Amygdala (tissue), 56 donors: ENCODE results near the gene HMCN1.

ENCODE experiments used
- DNase-seq, 56 donors: peaks; one replicate each; lab custom pipeline; 2025; lab: John Stamatoyannopoulos, UW

The HMCN1 gene

DNA sequence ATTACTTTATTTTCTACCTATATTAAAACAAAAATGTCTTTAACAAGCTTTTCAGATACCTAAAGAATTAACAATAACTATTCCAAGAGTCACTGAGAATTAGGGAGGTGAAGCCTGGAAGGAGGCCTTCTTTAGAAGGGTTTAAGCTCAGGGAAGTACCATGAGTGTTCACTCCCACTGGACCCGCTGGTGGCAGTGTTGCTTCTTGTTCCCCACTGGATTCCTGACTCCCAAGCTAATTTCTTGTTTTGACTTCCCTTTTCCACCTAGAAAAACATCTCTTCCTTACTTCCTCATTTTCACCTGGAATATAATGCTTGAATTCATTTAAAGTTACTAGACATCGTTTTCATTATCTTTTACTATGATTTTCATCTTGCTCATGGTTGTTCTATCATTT lies 264.2 kb downstream of the HMCN1 start:
- no peak for DNase-seq

DNA sequence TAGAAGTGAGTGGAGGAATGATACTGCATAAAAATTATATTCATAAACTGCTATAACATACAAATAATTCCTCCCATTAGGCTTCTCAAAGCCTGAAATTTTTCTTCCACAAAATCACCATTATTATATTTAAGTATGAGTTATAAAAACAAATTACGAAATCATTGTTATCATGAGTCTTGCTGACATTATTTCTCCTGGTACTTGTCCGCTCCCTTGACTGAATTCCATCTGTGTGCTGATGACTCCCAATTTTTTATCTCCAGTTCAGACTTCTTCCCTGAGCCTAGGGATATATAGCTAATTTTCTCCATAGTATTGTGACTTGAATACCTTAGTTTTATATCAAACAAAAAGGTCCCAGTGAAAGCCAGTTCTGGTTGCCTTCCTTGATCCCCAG lies 268.2 kb downstream of the HMCN1 start:
- DNase-seq = no peak

DNA sequence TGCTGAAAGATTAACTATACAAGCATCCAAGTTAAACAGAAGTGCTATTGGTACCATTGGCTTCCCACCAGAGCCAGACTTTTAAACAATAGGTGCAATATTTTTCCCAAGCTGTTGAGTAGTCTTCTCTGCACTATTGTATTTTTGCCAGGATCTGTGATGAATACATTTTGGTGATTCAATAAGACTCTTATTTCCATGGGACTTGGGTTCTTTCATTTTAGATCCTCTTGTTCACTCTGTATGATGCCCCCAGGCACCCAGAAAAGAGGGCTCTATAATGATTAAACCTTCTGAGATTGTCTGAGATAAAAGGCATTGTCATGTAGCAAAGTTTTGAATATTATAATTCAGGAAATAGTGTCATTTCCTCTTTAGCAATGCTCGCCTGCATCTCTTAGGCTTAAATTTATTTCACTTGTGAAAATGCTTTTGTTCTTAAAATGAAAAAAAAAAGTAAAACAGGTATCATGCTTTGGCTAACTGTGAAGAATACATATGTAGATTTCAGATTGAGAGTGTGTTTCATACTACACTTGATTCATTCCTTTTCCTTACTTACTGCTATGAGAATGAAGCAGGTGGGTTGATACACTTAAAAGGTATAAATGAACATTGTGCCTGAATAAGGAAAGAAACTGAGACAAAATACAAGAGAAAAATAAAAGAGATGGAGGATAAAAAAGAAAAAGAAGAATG lies 275.0 kb downstream of the HMCN1 start:
- no peak for DNase-seq

DNA sequence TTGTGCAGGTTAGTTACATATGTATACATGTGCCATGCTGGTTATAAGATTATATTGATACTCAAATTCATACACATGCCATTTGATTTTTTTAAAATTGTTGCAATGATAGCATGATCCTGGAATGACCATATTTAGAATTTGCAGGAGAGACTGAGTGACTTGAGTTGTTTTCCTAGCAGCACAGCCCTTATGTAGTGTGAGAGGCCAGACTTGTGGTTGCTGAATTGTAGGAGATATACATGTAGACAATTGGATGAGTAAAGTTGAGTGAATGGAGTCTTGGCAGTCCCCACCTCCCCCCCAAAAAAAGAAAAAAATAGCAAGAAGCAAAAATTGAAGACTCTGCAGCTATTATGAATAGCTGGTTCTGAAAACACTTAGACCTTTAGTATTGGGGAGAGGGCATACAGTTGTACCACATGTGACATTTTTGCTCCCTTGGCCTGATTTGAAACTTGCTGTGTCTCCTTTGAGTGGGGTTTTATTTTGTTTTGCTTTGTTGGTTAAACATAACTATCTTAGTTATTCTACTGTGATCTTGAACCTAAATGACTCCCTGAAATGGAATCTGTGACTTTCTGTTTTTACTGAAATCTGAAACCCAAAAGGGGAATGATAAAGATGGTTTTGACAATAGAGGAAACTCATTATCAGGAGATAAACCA lies 280.3 kb downstream of the HMCN1 start:
- no peak for DNase-seq

DNA sequence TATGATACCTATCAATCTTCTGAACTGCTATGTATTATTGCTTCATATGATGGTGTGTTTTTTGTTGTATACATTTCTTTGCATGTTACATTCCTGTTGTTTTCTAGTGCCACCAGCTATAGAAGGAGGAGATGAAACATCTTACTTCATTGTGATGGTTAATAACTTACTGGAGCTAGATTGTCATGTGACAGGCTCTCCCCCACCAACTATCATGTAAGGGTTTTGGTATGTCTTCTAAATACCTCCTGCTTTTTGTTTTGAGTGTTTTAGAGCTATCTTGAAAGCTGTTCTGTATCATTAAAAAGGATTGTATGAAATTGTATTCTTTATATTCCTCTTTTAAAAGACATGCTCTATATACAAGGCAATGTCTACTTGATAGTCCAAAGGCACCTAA lies 282.7 kb downstream of the HMCN1 start:
- DNase-seq = no peak

DNA sequence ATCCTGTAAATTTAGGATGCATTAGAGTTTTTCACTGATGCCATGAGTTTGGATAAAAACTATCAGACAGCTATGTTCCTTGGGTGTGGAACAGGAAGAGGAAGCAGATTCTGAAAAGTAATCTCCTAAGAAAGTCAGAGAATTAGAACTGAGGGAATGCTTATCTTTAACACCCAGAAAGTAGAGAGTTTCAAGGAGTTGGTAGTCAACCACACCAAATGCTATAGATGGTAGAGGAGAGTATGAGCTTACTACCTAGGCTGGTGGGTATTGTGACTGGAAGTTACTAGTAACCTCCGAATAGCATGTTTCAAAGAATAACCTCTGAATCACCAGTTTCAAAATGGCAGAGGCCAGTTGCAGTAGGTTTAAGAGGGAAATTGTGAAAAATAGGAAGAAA lies 288.0 kb downstream of the HMCN1 start:
- DNase-seq = no peak

DNA sequence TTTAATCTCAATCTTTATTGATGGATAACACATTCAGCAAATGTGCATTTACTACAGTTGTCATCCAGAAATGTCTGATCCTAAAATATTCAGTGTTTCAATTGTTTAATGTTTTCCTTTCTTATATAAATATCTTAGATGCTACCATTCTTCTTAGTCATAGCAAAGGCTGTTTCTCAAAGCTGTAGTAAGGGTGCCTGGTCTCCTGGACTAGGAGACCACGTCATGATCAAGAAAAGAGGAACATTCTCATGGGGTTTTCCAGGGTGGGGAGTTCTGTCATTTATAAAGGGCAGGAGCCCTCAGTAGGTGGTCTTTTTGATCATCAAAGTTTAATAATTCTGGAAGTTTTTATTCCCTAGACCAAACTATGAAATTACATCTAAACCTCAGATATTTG lies 292.8 kb downstream of the HMCN1 start:
- no peak for DNase-seq

DNA sequence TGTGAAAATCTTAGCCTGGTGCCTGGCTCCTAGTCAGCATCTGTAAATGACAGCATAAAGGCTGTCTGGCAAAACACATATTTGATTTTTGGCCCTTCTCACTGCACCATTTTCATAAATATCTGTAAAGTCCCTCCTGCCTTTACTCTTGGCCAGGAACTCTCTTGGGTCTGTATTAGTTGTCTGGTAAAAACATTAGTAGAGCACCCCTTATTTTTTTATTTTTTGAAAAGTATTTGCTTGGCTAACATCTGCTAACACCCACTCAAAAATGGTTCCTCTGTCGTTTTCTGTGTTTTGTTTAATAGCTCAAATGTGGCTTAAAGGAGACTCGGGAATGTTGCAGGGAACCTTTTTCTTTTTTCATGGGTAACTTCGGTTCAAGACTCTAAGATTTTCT lies 293.4 kb downstream of the HMCN1 start:
- DNase-seq = no peak

DNA sequence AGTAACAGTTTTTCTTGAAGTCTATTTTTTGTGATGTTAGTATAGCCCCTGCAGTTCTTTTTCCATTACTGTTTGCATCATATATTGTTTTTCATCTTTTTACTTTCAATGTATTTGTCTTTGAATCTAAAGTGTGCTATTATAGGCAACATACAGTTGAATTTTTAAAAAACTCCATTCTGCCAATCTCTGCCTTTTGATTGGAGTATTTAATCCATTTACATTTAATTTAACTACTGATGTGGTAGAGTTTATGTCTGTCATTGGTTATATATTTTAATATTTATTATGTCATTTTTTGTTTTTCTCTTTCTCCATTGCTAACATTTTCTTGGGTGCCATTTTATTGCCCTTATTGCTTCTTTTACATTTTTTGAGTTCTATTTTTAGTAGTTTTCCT lies 296.3 kb downstream of the HMCN1 start:
- DNase-seq = no peak

DNA sequence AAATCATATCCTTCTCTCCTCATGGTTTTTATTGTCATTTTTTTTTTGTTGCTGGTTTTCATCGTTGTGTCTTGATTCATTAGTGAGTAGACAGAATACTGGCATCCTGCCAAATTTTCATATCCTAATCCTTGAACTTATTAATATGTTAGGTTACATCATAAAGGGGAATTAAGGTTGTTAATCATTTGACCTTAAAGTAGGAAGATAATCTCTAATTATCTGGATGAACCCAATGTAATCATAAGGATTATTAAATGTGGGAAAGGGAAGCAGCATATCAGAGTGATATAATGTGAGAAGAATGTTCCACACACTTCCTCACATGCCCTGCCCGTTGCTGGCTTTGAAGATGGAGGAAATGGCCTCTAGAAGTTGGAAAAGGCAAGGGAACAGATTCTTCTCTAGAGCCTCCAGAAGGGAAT lies 299.7 kb downstream of the HMCN1 start:
- DNase-seq = no peak

DNA sequence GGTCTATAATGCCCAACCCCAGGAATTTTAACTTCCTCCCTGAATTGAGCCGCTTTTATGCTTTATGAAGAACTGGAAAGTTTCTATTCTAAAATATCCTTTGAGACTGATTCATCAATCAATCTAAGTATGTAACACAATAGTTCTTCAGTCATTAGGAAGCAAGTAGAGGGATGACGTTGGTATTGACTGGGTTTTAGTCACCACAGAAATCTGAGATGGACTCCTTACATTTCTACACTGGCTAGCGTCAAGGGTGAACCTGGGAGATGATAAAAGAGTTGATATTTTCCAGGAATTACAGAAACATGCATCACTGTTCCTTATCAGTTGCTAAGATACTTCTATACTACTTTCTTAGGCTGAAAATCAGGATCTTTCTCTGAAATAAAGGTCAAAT lies 308.0 kb downstream of the HMCN1 start:
- DNase-seq = no peak

DNA sequence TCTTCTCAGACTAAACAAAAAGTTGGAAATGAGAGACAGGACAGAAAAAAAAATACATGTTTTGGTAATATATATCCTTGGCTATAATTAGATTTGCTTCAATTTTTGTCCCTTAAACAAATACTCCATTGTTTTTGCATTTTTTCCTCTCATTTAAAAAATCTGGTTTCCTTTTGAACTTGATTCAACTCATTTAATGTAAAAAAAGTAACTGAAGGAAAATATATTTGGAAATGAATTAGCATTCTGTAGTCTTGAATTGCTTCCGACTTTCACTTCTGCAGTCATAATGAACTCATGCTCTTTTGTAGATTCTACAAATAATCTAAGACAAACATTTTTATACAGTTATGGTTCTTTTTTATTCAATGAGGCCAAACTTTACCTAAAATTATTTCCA lies 309.1 kb downstream of the HMCN1 start:
- no peak for DNase-seq

DNA sequence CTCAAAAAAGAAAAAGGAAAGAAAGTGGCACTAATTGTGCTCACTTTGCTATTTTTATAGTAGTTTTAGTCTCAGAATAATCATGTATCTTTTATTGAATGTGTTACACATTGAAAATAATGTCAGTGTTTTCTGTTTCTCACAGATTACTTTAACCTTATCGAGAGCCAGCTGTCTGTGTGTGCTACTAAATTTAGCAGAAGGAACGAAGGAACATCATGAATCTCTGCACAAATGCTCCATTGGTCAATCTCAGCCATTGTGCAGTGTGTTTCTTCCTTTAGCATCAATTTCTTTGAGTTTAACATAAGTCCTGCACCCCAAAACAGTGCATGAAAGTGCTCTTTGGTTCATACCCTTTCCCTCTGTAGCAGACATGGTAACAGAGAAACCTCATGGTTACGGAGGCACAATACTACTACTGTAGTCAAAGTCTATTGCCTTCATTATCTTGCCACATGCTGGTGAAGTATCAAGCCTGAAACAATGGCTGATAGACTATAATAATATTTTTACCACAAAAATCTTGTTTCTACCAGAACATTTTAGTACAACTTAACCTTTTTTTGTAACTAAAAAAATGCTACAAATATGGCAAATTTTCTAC lies 310.0 kb downstream of the HMCN1 start:
- no peak for DNase-seq

DNA sequence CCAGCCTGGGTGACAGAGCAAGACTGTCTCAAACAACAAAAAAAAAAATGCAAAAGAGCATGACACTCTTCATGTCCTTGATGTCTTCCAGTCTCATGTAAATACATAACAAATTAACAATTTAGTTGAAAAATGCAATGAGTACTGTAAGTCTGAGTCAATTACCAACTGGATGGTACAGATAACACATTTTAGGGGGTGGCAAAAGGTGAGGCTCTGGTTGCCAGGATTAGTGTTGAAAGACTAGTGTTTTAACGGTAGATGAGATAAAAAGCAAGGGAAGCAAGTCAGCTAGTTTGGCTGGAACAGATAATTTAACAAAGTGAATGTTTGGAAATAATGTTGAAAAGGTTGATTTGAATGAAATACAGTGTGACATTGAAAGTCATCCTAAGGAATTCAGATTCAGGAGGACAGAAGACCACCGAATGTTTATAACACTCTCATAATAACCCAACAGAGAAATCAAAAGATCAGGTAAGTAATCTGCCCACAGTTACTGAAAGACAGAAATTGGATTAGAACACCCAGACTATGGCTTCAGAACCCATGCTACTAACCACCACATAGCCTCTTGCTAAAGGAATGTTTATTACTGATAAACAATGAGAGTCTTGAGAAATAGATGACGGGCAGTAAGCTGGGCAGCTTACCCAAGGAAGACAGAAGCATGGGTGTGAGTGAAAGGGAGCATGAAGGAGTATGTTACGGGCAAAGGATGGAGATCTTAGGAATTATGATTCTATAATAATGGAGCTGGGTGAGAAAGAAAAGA lies 312.4 kb downstream of the HMCN1 start:
- no peak for DNase-seq

DNA sequence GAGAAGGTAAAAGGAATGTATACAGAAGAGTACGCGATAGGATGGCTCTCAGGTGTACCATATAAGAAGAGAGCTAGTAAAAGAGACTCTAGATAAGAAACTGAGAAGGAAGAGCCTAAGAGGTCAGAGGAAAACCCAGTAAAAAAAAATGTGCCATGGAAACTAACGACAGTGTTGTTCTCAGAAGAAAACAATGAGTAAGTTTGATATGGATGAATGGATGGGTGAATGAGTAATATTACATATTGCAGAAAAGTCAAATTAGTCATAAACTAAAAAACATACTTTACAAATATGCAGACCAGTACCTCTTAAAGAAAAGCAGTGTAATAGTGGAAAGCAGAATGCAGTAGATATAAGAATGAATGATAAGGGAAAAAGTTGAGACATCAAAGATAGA lies 316.2 kb downstream of the HMCN1 start:
- no peak for DNase-seq

DNA sequence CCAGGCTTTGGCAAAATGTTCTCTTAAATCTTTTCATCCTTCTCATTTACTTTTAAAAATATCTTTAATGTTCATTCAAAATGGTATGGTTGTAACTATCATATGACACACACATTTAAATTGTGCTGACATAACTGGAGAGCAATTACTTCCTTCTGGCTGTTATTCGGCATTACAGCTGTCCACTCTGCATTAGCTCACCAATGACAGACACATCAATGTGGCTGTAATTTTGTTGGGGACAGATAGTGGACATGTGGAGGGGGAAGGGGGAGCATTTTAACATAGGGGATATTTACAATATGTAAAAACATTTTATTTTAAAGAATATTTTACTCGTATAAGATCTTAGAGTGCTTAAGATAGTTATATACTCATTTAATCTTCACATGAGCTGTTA lies 319.8 kb downstream of the HMCN1 start:
- DNase-seq = no peak

DNA sequence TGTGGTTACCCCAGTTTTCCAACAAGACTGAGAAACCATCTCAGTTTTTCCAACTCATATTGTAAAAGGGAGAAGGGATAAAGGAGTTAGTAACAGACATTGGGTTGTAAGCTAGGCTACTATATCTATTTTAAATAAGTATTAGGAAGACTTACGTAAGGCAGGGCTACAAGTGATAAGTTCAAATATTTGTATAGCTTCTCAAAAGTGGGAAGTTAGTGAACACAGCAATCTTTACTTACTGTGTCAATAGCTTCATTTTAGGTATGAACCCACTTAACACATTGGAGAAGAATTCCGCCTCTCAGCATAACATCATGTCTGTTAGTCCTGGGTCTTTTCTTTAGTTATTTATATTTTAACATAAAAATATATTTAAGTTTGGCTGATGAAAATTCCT lies 320.7 kb downstream of the HMCN1 start:
- no peak for DNase-seq

DNA sequence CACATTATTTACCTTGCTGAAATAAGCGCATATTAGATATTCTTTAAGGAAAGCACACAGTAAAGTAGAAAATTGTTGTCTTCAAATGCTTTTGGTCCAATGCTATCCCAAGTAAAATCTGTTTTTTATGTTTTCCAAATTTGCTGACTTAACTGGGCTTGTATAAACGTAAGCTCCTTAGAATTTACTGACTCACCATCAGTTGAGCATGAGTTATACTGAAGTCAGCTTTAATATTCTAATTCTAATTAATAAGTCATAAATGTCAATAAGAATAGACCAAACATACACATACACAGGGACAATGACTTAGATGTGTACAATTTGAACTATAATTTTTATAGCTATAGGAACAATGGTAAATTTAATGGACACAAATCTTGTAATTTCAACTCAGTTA lies 321.7 kb downstream of the HMCN1 start:
- DNase-seq = no peak

DNA sequence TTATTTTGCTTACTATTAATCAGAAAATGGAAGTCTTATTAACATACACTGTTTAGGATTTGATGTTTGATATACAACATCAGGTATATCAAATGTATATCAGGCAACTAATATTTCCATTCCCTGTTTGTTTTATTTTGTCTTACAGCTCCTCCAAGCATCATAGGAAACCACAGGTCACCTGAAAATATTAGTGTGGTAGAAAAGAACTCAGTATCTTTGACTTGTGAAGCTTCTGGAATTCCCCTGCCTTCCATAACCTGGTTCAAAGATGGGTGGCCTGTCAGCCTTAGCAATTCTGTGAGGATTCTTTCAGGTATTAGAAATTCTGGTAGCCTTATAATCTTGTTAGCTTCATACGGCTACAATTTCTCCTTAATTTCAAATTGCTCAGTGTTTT lies 322.9 kb downstream of the HMCN1 start:
- DNase-seq = no peak

DNA sequence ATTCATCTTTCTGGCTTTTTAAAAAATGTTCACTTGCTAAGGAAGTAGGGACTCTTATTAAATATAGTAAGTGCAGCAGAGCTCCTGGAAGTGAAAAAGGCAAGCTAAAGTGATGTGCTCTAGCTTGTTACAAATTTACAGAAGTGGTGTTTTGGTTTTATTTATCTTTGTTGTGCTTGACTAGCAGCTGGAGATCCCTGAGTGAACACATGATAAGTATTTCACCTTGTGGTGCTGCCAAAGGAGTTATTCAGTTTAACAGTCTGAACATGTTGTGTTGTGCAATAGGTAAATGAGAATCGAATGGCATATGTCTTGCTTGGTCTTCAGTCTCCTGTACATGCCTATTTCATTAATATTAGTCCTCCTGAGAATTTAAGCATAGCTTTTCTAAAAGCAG lies 325.1 kb downstream of the HMCN1 start:
- no peak for DNase-seq

DNA sequence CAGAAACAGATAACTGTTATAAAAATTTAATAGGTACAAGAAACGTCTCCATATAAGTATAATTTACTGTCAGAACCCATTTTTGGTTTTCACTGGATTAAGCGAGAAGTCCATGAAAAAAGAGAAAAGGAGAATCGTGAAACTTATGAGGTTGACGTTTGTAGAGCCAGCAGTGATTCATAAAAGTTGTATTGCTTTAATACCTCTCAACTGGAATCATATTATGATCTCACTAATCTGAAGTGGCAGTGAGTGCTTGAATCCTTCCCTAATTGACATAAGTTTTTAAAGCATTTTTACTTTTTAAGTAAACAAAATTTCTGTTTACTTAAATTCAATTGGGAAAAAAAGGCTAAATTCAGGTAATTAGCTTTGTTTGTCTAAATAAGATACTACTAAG lies 325.6 kb downstream of the HMCN1 start:
- no peak for DNase-seq
